H1 (cell line): ENCODE results near the gene NCOA5. TPM values are rescaled to one million over a fixed set of nuclear protein-coding genes. Genes with fewer than 3 reads are reported as not detected.

Experiments
- BRCA1 ChIP-seq: IDR thresholded peaks from 2 replicates; pipeline ENCODE4 v1.6.1; 2012; ENCODE audit warnings: low read depth, low read length, improper control_type of control experiment
- CHD7 ChIP-seq: fragments of 300-600 bp; sonication (generic); IDR thresholded peaks from 2 replicates; pipeline ENCODE4 v1.7.1; 2012; ENCODE audit warnings: low read length, moderate library complexity, mild to moderate bottlenecking, inconsistent platforms; ENCODE audit not compliant: insufficient replicate concordance
- FOSL1 ChIP-seq: IDR thresholded peaks from 2 replicates; pipeline ENCODE4 v1.6.1; 2011; ENCODE audit warnings: mild to moderate bottlenecking, low read depth, low read length, moderate library complexity; ENCODE audit not compliant: insufficient read depth
- KDM4A ChIP-seq: IDR thresholded peaks from one replicate; pipeline ENCODE4 v1.7.1; 2012; ENCODE audit warnings: low read depth, mild to moderate bottlenecking, moderate library complexity, low read length, inconsistent platforms; ENCODE audit not compliant: severe bottlenecking
- POLR2AphosphoS5 ChIP-seq: IDR thresholded peaks from 2 replicates; pipeline ENCODE4 v1.6.1; 2011; ENCODE audit warnings: low read depth, low read length
- SIN3A ChIP-seq, 2 experiments: IDR thresholded peaks in 1 of 2; conservative IDR thresholded peaks in 1 of 2; 2 replicates each; pipeline ENCODE4 v1.6.1; 2011 to 2012; ENCODE audit warnings: low read length in 2 of 2, improper control_type of control experiment in 1 of 2, low read depth in 1 of 2, mild to moderate bottlenecking in 1 of 2
- SIX5 ChIP-seq: IDR thresholded peaks from 2 replicates; pipeline ENCODE4 v1.6.1; 2011; ENCODE audit warnings: mild to moderate bottlenecking, low read depth, low read length
- SP4 ChIP-seq: IDR thresholded peaks from 2 replicates; pipeline ENCODE4 v1.6.1; 2012; ENCODE audit warnings: low read length, inconsistent platforms
- SUZ12 ChIP-seq: fragments of 200-600 bp; sonication (generic); IDR thresholded peaks from 2 replicates; pipeline ENCODE4 v1.6.1; 2012; ENCODE audit warnings: mild to moderate bottlenecking, inconsistent platforms, low read length, moderate library complexity, mixed read lengths
- TAF7 ChIP-seq: optimal IDR thresholded peaks from 2 replicates; pipeline ENCODE3; 2011; ENCODE audit warnings: low read depth, mild to moderate bottlenecking, inconsistent platforms, low read length, moderate library complexity, borderline replicate concordance
- TEAD4 ChIP-seq: IDR thresholded peaks from 2 replicates; pipeline ENCODE4 v1.6.1; 2012; ENCODE audit warnings: low read depth, low read length, inconsistent platforms, mixed read lengths
- polyA plus RNA-seq, 7 experiments: library from polyadenylated mRNA; depleted of rRNA in 3 of 7; stranded (reverse) in 5 of 7; unstranded in 2 of 7; fragments of >200 nt in 5 of 7; fragments of 200-250 nt in 2 of 7; gene quantifications; 1 replicate in 5 of 7; 2 replicates in 1 of 7; 4 replicates in 1 of 7; pipeline versions ENCODE4 v1.2.1 to v1.2.3, GENCODE V29; 2011 to 2013; ENCODE audit warnings: missing spikeins in 2 of 7, mixed read lengths in 2 of 7
- total RNA-seq: library from RNA; stranded (reverse); fragmentation: NEBNext Ultra II Directional; extraction: Animal tissue kit (Norgen Biotek cat#: 25700); gene quantifications from 2 replicates; pipeline ENCODE4 v1.2.1, GENCODE V29; 2021
- TF ChIP-seq, protein P1 (sequence below): IDR thresholded peaks from 2 replicates; pipeline ENCODE4 v1.6.1; 2012; ENCODE audit warnings: inconsistent platforms

Gene NCOA5
- total and polyA plus RNA-seq, 2 of the 8 experiments (the other 6 are each of a cell fraction or from before 2014, with no cell fraction given), result 20.4 to 29.0 TPM

DNA sequence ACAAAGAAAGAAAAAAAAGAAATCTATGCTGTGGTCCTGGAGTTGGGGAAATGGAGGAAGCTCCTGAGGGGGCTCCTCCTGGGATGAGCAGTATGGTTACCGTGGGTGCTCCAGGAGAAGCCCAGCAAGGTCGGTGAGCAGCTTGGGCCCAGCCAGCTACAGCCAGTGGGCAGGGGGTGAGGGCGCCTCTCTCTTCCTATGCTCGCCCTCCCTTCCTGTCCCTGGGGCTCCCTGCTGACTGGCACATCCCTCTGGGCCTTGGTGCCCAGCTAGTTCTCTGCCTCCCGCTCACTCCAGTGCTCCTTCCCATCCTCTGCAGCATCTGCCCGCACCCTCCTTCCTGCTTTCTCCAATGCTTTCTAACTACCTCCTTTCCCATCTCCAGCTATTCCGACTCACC lies 45.0 kb upstream of the NCOA5 start (continued):
- TF ChIP-seq CHD7 (no peak), POLR2AphosphoS5 (no peak), SUZ12 (no peak), FOSL1 (no peak), SIX5 (no peak), TAF7 (no peak), SP4 (no peak), KDM4A (no peak), TEAD4 (no peak), SIN3A (conservative IDR thresholded peaks at IDR 0.05 in 1 of 2, IDR thresholded peaks at IDR 0.05 in 1 of 2; ENCODE audit: low read depth in 1 of 2, low read length in 2 of 2) (no peak), BRCA1 (no peak)
- TF ChIP-seq, protein P1, sequence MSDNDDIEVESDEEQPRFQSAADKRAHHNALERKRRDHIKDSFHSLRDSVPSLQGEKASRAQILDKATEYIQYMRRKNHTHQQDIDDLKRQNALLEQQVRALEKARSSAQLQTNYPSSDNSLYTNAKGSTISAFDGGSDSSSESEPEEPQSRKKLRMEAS, result no peak
